K562 (cell line): ENCODE results near the gene MACROD2. TPM values are rescaled to one million over a fixed set of nuclear protein-coding genes. Genes with fewer than 3 reads are reported as not detected.

Experiments used
- ATAC-seq: fragments of 200-7000 bp; cut with Tn5 transposase; 3 replicates; pipeline ENCODE4 v1.9.1; 2020; ENCODE audit warnings: moderate library complexity
- BruUV-seq: library from RNA; stranded (reverse); fragments of 400-500 nt; replicated peaks from 2 replicates; lab custom pipeline; 2021; lab: Mats Ljungman, UMichigan
- CTCF ChIA-PET: fragments of 300-600 bp; formaldehyde crosslinking; extraction: SDS; loops from one replicate; lab custom pipeline; 2021; ENCODE audit warnings: low intra/inter-chr PET ratio; lab: Yijun Ruan, JAX
- POLR2A ChIA-PET: fragments of 300-600, 350-650 bp; sonication (Branson Sonifier 250); formaldehyde crosslinking; extraction: SDS; loops from one replicate; lab custom pipeline; 2021; ENCODE audit warnings: antibody characterized with exemption, inconsistent platforms; lab: Yijun Ruan, JAX
- DNase-seq, 4 experiments: peaks; one replicate each; pipeline versions ENCODE4 v3.0.0 to v3.0.0-alpha.2; 2011 to 2018; ENCODE audit warnings: low spot score in 3 of 4, mixed read lengths in 3 of 4; ENCODE audit errors: extremely low read depth in 1 of 4
- FAIRE-seq: peaks from 2 replicates; lab custom pipeline; 2011; peaks lifted over from hg19 to GRCh38; lab: Jason Lieb, UNC
- H2AFZ ChIP-seq: 2 replicates; pipeline ENCODE4 v1.6.0; 2011; ENCODE audit warnings: low read depth, low read length, control low read depth, inconsistent platforms
- H3K27ac ChIP-seq: fragments of 200-600 bp; 3 replicates; pipeline ENCODE4 v1.8.0; 2011; ENCODE audit warnings: low read depth, mild to moderate bottlenecking, control low read depth, inconsistent platforms, low read length, moderate library complexity, mixed read lengths; ENCODE audit errors: extremely low read depth
- H3K27me3 ChIP-seq, 2 experiments: fragments of 300-600 bp in 1 of 2; 2 replicates in 1 of 2; 3 replicates in 1 of 2; pipeline versions ENCODE4 v1.6.0 to v1.8.0; 2011; ENCODE audit warnings: inconsistent platforms in 2 of 2, low read length in 2 of 2, mild to moderate bottlenecking in 1 of 2, mixed read lengths in 1 of 2, moderate library complexity in 1 of 2; ENCODE audit not compliant: control insufficient read depth in 2 of 2, insufficient read depth in 2 of 2
- H3K36me3 ChIP-seq: fragments of 300-600 bp; 3 replicates; pipeline ENCODE4 v1.8.0; 2011; ENCODE audit warnings: mild to moderate bottlenecking, low read length, inconsistent platforms; ENCODE audit not compliant: control insufficient read depth, insufficient read depth
- H3K4me1 ChIP-seq, 2 experiments: fragments of 200-600 bp in 1 of 2; replicated peaks in 1 of 2; 2 replicates in 1 of 2; 3 replicates in 1 of 2; pipeline versions ENCODE4 v1.5.1 to v1.8.0; 2011; ENCODE audit warnings: inconsistent platforms in 2 of 2, low read length in 2 of 2, mild to moderate bottlenecking in 1 of 2, mixed read lengths in 1 of 2, moderate library complexity in 1 of 2; ENCODE audit not compliant: control insufficient read depth in 2 of 2, insufficient read depth in 2 of 2
- H3K4me2 ChIP-seq: 2 replicates; pipeline ENCODE4 v1.6.1; 2011; ENCODE audit warnings: low read length, control low read depth, inconsistent platforms, mixed read lengths; ENCODE audit not compliant: insufficient read depth
- H3K4me3 ChIP-seq: fragments of 200-600 bp; sonication (generic), shearing (Covaris generic); 2 replicates; pipeline ENCODE4 v1.5.1; 2016; ENCODE audit warnings: control low read depth, inconsistent platforms
- H3K79me2 ChIP-seq: fragments of 200-600 bp; 3 replicates; pipeline ENCODE4 v1.8.0; 2011; ENCODE audit warnings: low read length, inconsistent platforms; ENCODE audit not compliant: control insufficient read depth, insufficient read depth
- H3K9ac ChIP-seq, 2 experiments: 2 replicates each; pipeline versions ENCODE4 v1.6.0 to v1.6.1; 2011; ENCODE audit warnings: low read depth in 2 of 2, low read length in 2 of 2, control low read depth in 1 of 2, inconsistent platforms in 1 of 2, mild to moderate bottlenecking in 1 of 2, mixed read lengths in 1 of 2; ENCODE audit not compliant: insufficient read depth in 1 of 2
- H3K9me1 ChIP-seq: one replicate; pipeline ENCODE4 v1.6.0; 2011; ENCODE audit warnings: inconsistent platforms, mild to moderate bottlenecking, low read length, moderate library complexity; ENCODE audit not compliant: control insufficient read depth, insufficient read depth
- H3K9me3 ChIP-seq: replicated peaks from 2 replicates; pipeline ENCODE4 v1.5.1; 2011; ENCODE audit warnings: low read depth, low read length, inconsistent platforms; ENCODE audit not compliant: control insufficient read depth, insufficient read depth
- H4K20me1 ChIP-seq: replicated peaks from 2 replicates; pipeline ENCODE4 v1.6.1; 2011; ENCODE audit warnings: low read length, inconsistent platforms, mixed read lengths; ENCODE audit not compliant: control insufficient read depth, insufficient read depth
- CREBBP ChIP-seq: IDR thresholded peaks from one replicate; pipeline ENCODE4 v1.6.1; 2012; ENCODE audit warnings: low read depth, mild to moderate bottlenecking, control low read depth, inconsistent platforms, low read length
- HOXB6 ChIP-seq: fragments of 250-450 bp; sonication (Bioruptor Pico); IDR thresholded peaks from 2 replicates; pipeline ENCODE4 v1.5.1; 2022; ENCODE audit warnings: mild to moderate bottlenecking, borderline replicate concordance
- JUNB ChIP-seq: fragments of 450-650 bp; formaldehyde crosslinking; conservative IDR thresholded peaks from 2 replicates; pipeline ENCODE4 v1.4.0; 2020; ENCODE audit warnings: mild to moderate bottlenecking
- KLF10 ChIP-seq: fragments of 250-450 bp; sonication (Bioruptor Pico); IDR thresholded peaks from 2 replicates; pipeline ENCODE4 v1.6.1; 2021; ENCODE audit warnings: matching md5 sums
- NFATC3 ChIP-seq: fragments of 450-650 bp; IDR thresholded peaks from 2 replicates; pipeline ENCODE4 v1.6.1; 2017; ENCODE audit warnings: mild to moderate bottlenecking
- PHB2 ChIP-seq: fragments of 450-650 bp; IDR thresholded peaks from 2 replicates; pipeline ENCODE4 v1.6.1; 2017; ENCODE audit warnings: low read depth
- TCF7 ChIP-seq: sonication (generic); IDR thresholded peaks from 2 replicates; pipeline ENCODE4 v1.6.1; 2016; ENCODE audit warnings: antibody characterized with exemption, borderline replicate concordance
- ZBTB2 ChIP-seq: fragments of 450-650 bp; IDR thresholded peaks from 2 replicates; pipeline ENCODE4 v1.6.1; 2016; ENCODE audit warnings: antibody characterized with exemption
- ZNF395 ChIP-seq: fragments of 200-800 bp; sonication (Bioruptor generic); IDR thresholded peaks from 2 replicates; pipeline ENCODE4 v1.6.1; 2017; ENCODE audit warnings: missing genetic modification characterization, missing compliant biosample characterization
- WGBS: fragments of 100-300 bp; shearing (Covaris generic); methylation state at CpG from one replicate; pipeline ENCODE4 v1.1.6; 2016; ENCODE audit warnings: low coverage, mixed read lengths; ENCODE audit not compliant: insufficient coverage; ENCODE audit errors: missing lambda C conversion rate; 5-methylcytosine and 5-hydroxymethylcytosine counted together
- in situ Hi-C: fragments of 300-500 bp; cut with MboI; formaldehyde crosslinking; loops from 4 replicates; pipeline ENCODE4 v1.15.0; 2018; ENCODE audit warnings: inconsistent platforms, mixed read lengths
- intact Hi-C: fragments of 100-400 bp; cut with micrococcal nuclease; formaldehyde crosslinking; loops from 2 replicates; pipeline ENCODE4 v1.14.2; 2022
- polyA plus RNA-seq, 8 experiments: library from polyadenylated mRNA; depleted of rRNA in 4 of 8; stranded (reverse) in 5 of 8; unstranded in 3 of 8; fragments of >200 nt; fragmentation: Nextera tagmentation in 2 of 8; fragmentation: Illumina TruSeq in 1 of 8; extraction: Ambion mirVana in 2 of 8; extraction: Trizol in 1 of 8; gene quantifications; 2 replicates each; pipeline versions ENCODE4 v1.2.1 to v1.2.3, GENCODE V29; 2011 to 2014; ENCODE audit warnings: inconsistent platforms in 1 of 8, missing spikeins in 1 of 8
- total RNA-seq, 7 experiments: library from RNA; depleted of rRNA in 6 of 7; stranded (reverse); fragments of >200 nt in 6 of 7; fragmentation: Illumina TruSeq in 2 of 7; extraction: Trizol in 2 of 7; gene quantifications; 2 replicates each; pipeline versions ENCODE4 v1.2.1 to v1.2.3, GENCODE V29; 2011 to 2021; ENCODE audit warnings: low replicate concordance in 1 of 7

The MACROD2 gene
- total and polyA plus RNA-seq, 9 of the 15 experiments (the other 6 are each of a cell fraction or from before 2014, with no cell fraction given) = not detected

GRCh38 chr20:15889514-15890256 is 1894.4 kb downstream of the MACROD2 start (continued):
- TF ChIP-seq HOXB6 (no peak), TCF7 (no peak), NFATC3 (no peak), PHB2 (no peak), CREBBP (no peak)

GRCh38 chr20:15890407-15890982 is 1895.2 kb downstream of the MACROD2 start:
- ChIA-PET POLR2A (no interaction called here), CTCF (no interaction called here)
- Histone ChIP-seq H3K4me3 (no peak overlapping the region), H2AFZ (no peak overlapping the region), H3K4me1 (no peaks in the 10 kb centered on the region), H3K27ac (no peak overlapping the region), H3K79me2 (no peaks in the 10 kb centered on the region)
- no peak for DNase-seq
- no peak for ATAC-seq
- BruUV-seq = no TSS peak
- TF ChIP-seq ZBTB2 (no peak), JUNB (CRISPR knock-in tag) (no peak), ZNF395 (no peak), KLF10 (CRISPR knock-in tag) (no peak)
- TF ChIP-seq, all 486 proteins: peak for 0
- in situ Hi-C loops (no loop called here), intact Hi-C loops (no loop called here)
- no peak overlapping the region for H3K9ac ChIP-seq
- no peaks in the 10 kb centered on the region for H3K9me1 ChIP-seq
- H3K9me3 ChIP-seq = no peaks in the 10 kb centered on the region
- no peak overlapping the region for H3K4me2 ChIP-seq
- FAIRE-seq = no peak
- no peaks in the 10 kb centered on the region for H4K20me1 ChIP-seq
- 4% methylated on average over 3 of the region's 4 CpGs for WGBS
- no peaks in the 10 kb centered on the region for H3K27me3 ChIP-seq
- no peaks in the 10 kb centered on the region for H3K36me3 ChIP-seq
